Measurements from ENCODE around the gene KRTAP10-12. TPM values are rescaled to one million over a fixed set of nuclear protein-coding genes. Genes with fewer than 3 reads are reported as not detected.
"Not testable (repeated sequence)": the region's sequence is repeated elsewhere in the genome, so short reads cannot be mapped to it uniquely, and the experiment has no call there.

Gene KRTAP10-12
- total RNA-seq, 1 experiment from 2014 or later: not detected

- DNase-seq (ENCODE audit: extremely low read depth, low read depth): no peak
These were observed 29.4 kb upstream of the KRTAP10-12 start for GRCh38 chr21:44667612-44668011.

GRCh38 chr21:44670642-44671432, 26.1 kb upstream of the KRTAP10-12 start:
- no peak for DNase-seq (ENCODE audit: extremely low read depth, low read depth)

- no peak for DNase-seq (ENCODE audit: extremely low read depth, low read depth)
These were observed 25.1 kb upstream of the KRTAP10-12 start for GRCh38 chr21:44671911-44672310.

- DNase-seq (ENCODE audit: extremely low read depth, low read depth): no peak
These were observed 19.1 kb upstream of the KRTAP10-12 start for GRCh38 chr21:44677881-44678280.

- DNase-seq (ENCODE audit: extremely low read depth, low read depth): no peak
These were observed 15.8 kb upstream of the KRTAP10-12 start for GRCh38 chr21:44681152-44681551.

- DNase-seq (ENCODE audit: extremely low read depth, low read depth): no peak
These were observed 15.0 kb upstream of the KRTAP10-12 start, which contains the start of gene KRTAP12-1 for GRCh38 chr21:44681861-44682579. Gene KRTAP12-1, minus strand, starts transcription at chr21:44682163. Its CDS starts 40 bp downstream, at chr21:44682123.

GRCh38 chr21:44682580-44683151, 14.3 kb upstream of the KRTAP10-12 start:
- no peak for DNase-seq (ENCODE audit: extremely low read depth, low read depth)

- no peak for DNase-seq (ENCODE audit: extremely low read depth, low read depth)
These were observed 12.9 kb upstream of the KRTAP10-12 start for GRCh38 chr21:44684077-44684476.

- DNase-seq (ENCODE audit: extremely low read depth, low read depth): no peak
These were observed 12.5 kb upstream of the KRTAP10-12 start for GRCh38 chr21:44684483-44684882.

- not testable (repeated sequence) for DNase-seq (ENCODE audit: extremely low read depth, low read depth)
These were observed 11.9 kb upstream of the KRTAP10-12 start for GRCh38 chr21:44685050-44685449.

- DNase-seq (ENCODE audit: extremely low read depth, low read depth): no peak
These were observed 10.8 kb upstream of the KRTAP10-12 start for GRCh38 chr21:44686000-44686781.

GRCh38 chr21:44686843-44687561, 10.0 kb upstream of the KRTAP10-12 start:
- DNase-seq (ENCODE audit: extremely low read depth, low read depth): no peak

- DNase-seq (ENCODE audit: extremely low read depth, low read depth): no peak
These were observed 9.3 kb upstream of the KRTAP10-12 start for GRCh38 chr21:44687671-44688070.

GRCh38 chr21:44689740-44690139, 7.2 kb upstream of the KRTAP10-12 start:
- not testable (repeated sequence) for DNase-seq (ENCODE audit: extremely low read depth, low read depth)

GRCh38 chr21:44691686-44692085, 5.3 kb upstream of the KRTAP10-12 start:
- DNase-seq (ENCODE audit: extremely low read depth, low read depth): no peak

- DNase-seq (ENCODE audit: extremely low read depth, low read depth): no peak
These were observed 4.0 kb upstream of the KRTAP10-12 start for GRCh38 chr21:44692798-44693512.

- DNase-seq (ENCODE audit: extremely low read depth, low read depth): no peak
These were observed 2.2 kb upstream of the KRTAP10-12 start for GRCh38 chr21:44694776-44695175.

GRCh38 chr21:44695184-44695583, 1.8 kb upstream of the KRTAP10-12 start:
- no peak for DNase-seq (ENCODE audit: extremely low read depth, low read depth)

GRCh38 chr21:44695641-44696040, 1.3 kb upstream of the KRTAP10-12 start:
- no peak for DNase-seq (ENCODE audit: extremely low read depth, low read depth)

Data from NCI-H460 (cell line).